A172 (cell line): ENCODE results near the gene TMEM174. TPM values are rescaled to one million over a fixed set of nuclear protein-coding genes. Genes with fewer than 3 reads are reported as not detected.
"Not testable (repeated sequence)": the region's sequence is repeated elsewhere in the genome, so short reads cannot be mapped to it uniquely, and the experiment has no call there.

Experiments
- DNase-seq: peaks from one replicate; pipeline ENCODE4 v3.0.0-alpha.2; 2015; ENCODE audit warnings: low spot score
- total RNA-seq: library from RNA; depleted of rRNA; stranded (reverse); fragments of >200 nt; shearing (Covaris generic); gene quantifications from 2 replicates; pipeline ENCODE4 v1.2.3, GENCODE V29; 2014

Gene TMEM174
- total RNA-seq, 1 experiment from 2014 or later, result not detected

DNA sequence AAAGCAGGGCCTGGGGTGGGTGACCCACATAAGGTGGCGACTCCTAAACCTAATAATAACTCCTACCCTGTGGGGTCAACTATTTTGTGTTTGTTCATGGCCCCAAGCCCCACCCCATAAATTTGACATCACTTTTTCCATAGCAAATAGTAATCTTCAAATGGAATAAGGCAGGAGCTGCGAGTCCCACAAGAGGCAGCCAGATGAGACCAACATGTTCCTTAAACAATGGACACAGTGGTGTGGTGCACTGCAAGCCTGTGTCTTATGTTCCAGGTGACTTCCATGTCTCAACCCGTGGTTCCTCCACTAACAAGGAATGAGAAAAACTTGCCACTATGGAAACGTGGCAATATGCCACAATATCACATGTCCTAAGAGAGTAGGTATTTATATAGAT is 20.6 kb downstream of the TMEM174 start:
- no peak for DNase-seq

DNA sequence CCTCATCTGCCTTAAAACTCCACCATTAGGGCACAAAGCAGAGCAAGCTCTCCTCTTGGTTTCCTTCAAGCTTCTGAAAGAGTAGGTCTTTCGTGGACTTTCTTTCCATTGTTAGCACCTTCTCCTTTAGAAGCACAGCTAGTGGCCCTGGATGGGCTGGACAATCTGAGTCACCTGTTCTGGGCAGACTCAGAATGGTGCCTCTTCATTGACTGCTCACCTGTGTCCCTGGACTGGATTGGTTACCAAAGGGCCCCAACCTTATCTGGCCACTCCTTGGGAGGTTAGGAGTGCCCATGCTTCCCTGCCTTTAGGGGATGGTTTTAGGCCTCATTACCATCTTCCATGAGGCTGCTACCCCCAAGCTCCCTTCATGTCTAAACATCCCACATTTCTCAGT is 23.2 kb downstream of the TMEM174 start:
- DNase-seq, result no peak

DNA sequence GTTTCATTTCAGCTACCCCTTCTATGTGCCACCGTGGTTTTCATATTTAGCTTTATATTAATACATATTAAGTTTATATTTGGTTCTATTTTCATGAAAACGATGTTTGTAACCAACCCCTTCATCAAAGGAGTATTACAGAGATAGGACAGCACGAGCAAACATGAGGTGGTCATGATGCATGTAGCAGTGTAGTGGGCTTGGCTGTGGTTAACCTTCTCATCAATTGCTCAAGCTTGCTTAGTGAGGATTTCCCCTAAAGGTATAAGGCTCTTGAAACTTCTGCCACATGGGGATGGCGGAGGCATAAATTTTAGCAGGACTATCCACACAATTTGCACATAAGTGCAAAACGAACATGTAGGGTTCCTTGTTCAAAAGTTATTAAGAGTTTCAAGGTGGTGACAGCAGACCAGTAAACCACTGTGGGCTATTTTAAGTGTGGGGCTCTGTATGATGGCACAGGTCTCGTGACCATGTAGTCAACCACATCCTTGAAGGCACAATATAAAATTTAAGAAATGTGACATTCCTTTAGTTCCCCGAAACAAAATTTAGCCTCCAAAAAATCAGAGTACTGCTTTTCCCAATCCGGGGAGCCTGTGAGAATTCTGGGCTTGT is 24.8 kb downstream of the TMEM174 start:
- DNase-seq, result no peak

DNA sequence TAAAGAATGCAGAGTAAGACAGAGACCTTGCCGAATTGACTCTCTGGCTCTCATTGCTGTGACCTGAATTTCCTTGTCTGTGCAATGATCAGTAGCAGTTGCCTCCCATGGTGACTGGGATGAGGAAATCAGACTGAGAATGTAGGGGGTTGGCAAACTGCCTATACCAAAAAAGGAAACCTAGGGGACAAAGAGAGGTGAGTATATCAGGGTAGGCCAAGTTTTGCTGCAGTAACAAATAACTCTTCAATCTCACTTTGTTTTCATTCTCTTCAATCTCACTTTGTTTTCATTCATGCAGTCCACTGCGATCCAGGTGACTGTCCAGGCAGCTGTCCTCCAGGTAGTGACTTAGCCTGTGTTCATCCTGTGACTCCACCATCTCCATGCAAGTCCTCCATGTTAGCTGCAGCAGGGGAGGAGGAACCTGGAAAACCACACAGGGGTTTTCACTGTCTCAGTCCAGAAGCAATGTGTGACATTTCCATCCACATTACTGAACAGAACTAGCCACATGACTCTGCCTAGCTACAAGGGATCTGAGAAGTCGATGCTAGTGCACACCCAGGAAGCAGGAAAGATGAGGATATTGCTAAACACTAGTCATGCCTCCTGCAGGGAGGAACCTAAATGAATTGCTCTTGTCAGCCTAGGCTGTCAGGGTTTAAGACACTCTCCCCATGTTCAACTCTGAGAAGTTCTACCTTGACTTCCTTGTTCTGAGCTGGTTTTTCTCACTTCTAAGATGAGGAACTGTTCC is 26.0 kb downstream of the TMEM174 start:
- DNase-seq, result no peak

DNA sequence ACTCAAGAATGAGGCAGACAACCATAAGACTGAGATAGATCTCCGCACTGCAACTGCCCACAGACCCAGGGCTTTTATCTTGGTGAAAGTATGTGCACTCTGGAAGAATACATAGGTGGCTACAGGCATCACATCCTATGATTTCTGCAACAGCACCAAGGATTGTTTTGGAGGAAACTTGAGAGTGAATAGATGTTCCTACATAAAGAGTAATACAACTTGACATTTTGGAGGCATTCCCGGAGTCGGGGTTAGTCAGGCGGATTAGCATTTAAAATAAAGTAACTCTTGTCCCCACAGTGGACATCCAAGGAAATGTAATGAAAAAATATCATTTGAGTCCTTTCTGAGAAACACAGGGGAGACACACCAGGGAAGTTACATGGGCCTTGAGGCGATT is 26.7 kb downstream of the TMEM174 start:
- no peak for DNase-seq

DNA sequence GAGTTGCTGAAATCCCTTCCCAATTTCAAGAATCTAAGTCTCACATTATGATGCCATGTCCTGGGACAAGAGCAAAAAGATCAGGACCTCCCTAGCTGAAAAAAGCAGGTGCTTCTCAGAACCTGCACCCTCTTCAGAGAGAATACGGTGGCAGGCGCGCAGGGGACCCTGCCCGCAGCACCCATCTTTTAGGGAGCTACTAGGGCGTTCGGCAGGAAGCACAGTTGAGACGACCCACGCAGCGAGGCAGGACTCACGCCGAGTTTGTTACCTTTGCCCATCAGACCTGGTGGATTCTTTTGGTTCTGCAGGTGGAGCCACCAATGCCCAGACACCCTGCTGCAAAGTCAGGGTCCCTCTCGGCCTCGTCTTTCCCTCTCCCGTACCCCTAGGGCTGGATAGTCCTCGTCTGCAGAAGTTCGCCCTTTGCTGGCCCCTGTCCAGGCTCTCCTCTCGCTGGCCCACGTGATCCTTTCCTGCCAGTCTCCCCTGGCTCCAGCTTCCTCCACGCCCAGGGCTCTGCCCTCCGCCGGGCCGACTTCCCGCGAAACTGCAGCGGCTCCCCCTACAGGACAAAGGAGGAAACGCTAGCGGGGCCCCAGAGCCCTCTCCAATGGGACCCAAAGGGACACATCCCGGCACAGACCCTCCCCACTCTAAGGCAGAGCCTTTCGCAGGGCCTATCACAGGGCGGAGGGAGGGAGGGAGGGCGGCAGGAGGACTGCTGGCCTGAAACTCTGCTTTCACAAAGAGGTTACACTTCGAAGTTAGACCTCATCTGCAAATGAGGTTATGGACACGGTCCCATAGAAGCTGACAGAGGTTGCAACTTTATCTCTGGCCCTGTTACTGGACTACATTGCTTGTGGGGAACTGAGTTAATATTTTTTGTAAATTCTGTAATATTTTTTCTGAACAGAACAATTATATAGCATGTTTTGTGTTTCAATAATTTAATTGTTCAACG is 28.8 kb downstream of the TMEM174 start:
- peak; percentile 66 for DNase-seq

DNA sequence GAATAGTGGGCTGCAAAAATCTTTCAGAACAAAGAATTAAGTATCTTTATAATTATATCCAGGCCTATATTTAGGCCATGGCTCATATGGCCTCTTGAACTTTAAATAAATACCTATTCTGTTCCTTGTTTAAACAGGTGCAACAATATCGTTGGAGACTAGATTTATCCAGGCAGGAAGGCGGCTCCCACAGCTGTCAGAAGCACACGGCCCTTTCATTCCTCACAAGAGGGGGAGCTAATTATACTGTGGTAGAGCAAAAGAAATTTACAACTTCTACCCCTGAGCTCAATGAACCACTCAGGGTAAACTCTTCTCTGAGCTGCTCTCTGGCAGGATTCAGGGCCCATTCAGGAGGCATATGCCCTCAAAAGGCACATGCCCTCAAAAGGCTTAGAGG is 31.3 kb downstream of the TMEM174 start:
- DNase-seq, result peak; percentile 32

DNA sequence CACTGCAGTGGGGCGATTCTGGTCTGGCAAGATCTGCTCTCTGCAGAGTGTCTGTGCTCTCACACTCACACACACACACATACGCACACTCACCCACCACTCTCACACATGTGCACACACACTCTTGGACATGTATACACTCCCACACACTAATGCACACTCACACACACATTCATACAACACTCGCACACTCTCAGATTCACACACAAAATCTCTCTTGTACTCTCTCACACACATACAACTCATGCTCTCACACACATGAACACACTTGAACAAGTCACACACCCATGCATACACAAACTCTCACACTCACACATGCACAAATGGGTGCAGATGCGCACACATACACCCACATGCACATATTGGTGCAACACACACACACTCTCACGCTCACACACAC is 31.7 kb downstream of the TMEM174 start:
- no peak for DNase-seq

DNA sequence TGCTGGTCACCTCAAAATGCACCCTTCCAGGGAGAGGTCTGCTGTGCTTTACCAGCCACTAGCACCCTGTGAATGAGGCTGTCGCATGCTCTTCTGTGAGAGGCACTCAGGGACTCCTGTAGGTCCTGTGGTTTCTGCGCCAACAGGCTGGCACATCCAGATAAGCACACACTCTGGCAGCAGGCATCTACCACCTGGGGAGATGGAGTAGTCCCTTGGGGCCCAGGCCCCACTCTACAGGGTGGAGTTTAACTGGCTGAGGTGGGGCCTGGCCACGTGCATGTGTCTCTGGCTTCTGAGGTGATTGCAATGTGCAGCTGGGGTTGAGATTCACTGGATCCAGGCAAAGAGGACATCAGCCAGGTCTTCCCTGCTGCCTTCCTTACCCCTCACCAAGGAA is 32.3 kb downstream of the TMEM174 start:
- peak; percentile 39 for DNase-seq

DNA sequence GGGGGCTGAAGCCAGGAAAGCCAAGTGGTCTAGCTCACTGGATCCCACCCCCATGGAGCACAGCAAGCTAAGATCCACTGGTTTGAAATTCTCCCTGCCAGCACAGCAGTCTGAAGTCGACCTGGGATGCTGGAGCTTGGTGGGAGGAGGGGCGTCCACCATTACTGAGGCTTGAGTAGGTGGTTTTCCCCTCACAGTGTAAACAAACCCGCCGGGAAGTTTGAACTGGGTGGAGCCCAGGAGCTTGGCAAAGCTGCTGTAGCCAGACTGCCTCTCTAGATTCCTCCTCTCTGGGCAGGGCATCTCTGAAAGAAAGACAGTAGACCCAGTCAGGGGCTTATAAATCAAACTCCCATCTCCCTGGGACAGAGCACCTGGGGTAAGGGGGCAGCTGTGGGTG is 34.2 kb downstream of the TMEM174 start:
- not testable (repeated sequence) for DNase-seq

DNA sequence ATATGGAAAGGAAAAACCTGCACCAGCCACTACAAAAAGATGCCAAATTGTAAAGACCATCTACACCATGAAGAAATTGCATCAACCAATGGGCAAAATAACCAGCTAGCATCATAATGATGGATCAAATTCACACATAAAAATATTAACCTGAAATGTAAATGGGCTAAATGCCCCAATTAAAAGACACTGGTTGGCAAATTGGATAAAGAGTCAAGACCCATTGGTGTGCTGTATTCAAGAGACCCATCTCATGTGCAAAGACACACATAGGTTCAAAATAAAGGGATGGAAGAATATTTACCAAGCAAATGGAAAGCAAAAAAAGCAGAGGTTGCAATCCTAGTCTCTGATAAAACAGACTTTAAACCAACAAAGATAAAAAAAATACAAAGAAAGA is 36.1 kb downstream of the TMEM174 start:
- DNase-seq, result not testable (repeated sequence)

DNA sequence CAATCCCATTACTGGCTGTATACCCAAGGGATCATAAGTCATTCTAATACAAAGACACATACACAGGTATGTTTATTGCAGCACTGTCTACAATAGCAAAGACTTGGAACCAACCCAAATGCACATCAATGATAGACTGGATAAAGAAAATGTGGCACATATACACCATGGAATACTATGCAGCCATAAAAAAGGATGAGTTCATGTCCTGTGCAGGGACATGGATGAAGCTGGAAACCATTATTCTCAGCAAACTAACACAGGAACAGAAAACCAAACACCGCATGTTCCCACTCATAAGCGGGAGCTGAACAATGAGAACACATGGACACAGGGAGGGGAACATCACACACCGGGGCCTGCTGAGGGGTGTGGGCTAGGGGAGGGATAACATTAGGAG is 39.7 kb downstream of the TMEM174 start:
- not testable (repeated sequence) for DNase-seq

DNA sequence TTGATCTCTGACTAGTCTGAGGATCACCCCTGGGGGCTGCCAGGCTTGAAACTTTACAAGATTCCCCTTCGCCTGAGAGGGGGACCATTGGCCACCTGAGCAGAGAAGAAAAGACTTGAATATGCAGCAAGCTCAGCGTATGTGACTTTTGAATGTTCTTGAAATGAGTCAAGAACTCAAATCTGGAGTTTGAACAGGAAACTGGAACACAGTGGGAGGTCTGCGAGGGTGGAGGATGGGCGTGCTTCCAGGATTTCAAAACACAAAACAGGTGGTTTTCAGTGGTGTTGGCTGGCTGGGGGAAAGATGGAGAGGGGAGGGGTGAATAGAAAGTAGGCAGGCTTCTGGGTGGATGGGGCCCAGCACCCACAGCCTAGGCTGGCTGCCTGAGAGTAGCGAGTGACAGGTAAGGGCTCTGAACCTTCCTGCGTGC is 40.6 kb downstream of the TMEM174 start:
- peak; percentile 70 for DNase-seq

DNA sequence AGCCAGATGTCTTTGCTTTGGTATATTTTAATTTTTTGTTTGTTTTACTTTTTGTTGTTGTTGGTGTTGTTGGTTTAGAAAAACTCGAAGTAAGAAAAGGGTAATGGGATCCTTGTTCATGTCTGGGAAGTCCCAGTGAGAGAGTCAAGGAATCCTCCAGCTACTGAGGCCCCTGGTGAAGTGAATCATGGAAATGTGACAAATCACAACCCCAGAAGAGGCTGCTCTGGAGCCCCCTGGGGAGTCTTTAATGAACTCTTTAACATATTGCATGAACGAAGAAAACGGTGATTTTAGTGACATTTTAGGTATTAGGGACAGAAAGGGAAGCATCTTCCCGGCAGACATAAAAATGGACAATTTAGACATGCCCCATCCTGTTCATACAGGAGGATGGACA is 41.3 kb downstream of the TMEM174 start:
- DNase-seq, result no peak

DNA sequence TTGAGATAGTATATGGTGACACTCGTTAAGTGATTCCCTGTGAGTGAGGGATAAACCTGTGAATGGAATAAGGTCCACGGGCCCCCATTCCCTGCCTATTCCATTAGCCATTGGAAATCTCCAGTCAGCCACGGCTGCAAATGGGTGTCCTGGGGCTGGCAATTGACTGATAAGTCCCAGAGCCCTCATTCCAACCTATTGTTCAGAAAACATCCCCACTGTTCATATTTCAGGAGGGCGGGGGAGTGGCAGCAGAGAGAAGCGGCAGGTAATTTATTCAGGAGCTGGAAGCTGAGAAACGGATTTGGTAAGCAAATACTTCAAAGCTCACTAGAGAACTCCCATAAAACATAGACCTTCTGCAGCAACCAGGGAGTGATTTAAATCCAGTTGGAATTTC is 42.0 kb downstream of the TMEM174 start:
- no peak for DNase-seq

DNA sequence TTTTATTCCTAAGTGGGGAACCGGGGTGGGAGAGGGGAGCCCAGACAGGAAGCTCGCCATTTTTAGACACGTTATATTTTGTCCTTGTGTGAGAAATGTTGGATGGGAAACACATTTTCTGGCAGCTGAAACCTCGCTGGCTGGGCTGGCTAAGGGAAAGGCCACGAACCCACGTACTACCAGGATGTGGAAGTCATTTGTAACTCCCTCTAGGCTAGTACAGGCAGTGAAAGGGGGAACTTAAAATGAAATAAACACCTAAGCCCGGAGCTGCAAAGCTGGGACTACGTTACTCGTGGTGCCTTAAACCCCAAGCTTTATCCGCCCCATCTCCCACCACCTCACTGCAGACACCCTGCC is 42.5 kb downstream of the TMEM174 start:
- no peak for DNase-seq

DNA sequence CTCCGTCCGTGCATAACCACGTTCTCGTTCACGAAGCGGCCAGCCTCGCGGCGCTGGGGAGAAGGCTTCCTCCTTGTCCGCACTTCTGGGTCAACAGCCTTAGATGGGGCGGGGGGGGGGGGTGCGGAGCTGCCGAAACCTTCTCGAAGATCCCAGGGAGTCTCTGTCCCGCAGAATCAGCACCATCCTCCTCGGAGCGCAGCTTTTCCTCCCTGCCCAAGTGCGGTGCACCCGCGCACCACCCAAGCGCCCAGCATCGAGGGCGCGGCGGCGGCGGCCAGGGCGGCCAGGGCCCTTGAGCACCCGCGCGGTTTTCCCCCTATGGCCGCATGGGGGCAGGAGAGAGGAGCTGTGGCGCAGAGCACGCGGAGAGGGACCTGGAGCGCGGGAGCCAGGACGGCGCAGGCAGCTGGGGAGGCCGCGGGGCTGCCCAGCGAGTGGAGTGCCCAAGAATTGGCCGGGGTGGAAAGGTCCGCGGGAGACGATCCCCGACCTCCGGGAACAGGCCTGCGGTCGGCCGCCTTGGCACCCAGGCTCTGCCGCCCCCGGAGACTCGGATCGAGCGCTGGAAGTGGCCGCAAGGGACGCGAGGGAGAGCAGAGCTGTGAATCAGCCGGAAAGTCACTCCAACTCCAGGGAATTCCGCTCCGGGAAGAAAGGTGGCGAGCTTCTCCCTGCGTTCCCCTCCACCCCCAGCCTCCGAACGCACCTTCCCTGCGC is 43.1 kb downstream of the TMEM174 start:
- peak; percentile 83 for DNase-seq

DNA sequence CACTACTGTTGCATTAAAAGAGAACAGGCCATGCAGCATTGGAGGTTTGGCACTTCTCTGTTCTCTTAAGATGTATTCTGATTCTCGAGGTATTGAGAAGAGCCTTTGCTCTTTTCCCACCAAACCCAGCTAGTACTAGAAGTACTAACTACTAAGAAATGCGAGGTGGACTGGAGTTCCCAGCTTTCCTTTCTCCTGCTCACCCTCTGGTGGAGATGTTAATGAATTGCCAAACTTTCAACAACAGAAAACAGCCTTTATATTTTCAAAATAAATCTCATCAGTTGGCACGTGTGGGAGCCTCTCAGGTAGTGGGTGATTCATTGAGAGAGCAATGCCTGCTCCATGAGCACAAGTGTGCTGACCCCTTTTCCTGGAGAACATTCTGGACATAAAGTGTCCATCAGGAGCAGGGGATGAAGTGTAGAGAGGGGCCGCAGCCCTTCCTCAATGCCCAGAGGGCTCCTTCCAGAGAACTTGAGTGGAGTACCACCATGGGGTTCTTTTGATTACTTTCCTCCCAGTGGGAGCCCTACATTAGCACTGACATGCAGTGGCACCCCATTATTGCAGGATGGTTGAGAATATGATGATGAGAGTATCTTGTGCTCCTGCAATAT is 45.7 kb downstream of the TMEM174 start:
- DNase-seq, result peak; percentile 74

DNA sequence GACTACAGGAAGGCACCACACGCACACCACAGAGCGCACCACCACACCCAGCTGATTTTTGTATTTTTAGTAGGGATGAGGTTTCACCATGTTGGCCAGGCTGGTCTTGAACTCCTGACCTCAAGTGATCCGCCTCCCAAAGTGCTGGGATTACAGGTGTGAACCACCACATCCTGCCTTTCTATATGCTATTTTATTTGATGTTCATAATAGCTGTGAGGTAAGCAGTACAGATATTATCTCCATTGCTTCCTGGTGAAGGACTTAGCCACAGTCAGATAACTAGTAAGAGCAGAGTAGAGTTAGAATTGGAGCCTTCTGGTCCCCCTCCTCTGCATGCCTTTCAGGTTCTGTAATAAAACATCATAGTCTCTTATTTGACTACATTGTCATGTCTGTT is 46.3 kb downstream of the TMEM174 start:
- not testable (repeated sequence) for DNase-seq

DNA sequence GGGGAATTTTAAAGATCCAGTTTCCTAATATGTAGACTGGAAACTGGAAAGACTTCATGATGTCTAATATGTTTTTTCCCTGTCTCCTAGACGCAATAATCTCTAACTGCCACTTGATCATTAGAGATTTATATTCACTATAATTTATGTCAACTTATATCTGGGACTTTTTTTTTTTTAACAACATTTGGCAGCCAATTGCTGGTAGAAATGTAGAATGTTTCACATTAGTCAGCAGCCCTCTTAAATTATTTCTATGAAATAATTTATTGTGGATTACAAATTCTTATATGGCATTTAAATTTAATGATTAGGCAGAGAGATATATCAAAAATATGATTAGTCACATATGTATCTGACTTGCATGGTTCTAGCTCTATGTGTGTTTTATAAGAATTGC is 48.2 kb downstream of the TMEM174 start:
- no peak for DNase-seq

DNA sequence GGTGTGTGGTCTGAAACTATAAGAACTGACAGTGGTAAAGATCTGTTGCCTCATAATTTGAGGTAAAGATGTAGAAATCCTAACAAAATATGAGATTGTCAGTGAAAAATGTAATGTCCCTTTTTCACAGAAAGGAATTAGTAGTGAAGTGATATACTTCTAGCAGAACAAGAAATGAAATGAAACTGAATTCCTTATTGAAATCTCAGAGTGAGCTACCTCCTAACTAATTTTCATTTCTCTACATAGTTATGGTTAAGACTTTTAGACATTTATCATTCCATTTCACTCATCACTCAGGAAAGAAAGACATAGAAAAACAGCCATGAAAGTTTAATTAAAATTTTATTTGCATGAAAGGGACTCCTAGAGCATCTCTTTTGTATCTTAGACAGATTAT is 48.7 kb downstream of the TMEM174 start:
- DNase-seq, result no peak
